C4-2B (cell line): Measurements from ENCODE around the gene CPLX1.

Source experiments
- H3K27ac ChIP-seq: fragments of 450-650 bp; 2 replicates; pipeline ENCODE4 v1.5.1; 2017
- CTCF ChIP-seq: fragments of 450-650 bp; conservative IDR thresholded peaks from 2 replicates; pipeline ENCODE4 v1.5.1; 2017; ENCODE audit warnings: mild to moderate bottlenecking
- ZFX ChIP-seq: fragments of 450-650 bp; IDR thresholded peaks from 2 replicates; pipeline ENCODE4 v1.6.1; 2017

Gene CPLX1

GRCh38 chr4:787561-787981 is 38.4 kb downstream of the CPLX1 start:
- TF ChIP-seq CTCF (no peak), ZFX (no peak)
- H3K27ac ChIP-seq = peak overlapping the region; percentile 95

GRCh38 chr4:786861-787300 is 39.0 kb downstream of the CPLX1 start:
- no peak overlapping the region; the same call in 1 of the 2 replicates for H3K27ac ChIP-seq
- TF ChIP-seq ZFX (no peak), CTCF (no peak)

- no peak overlapping the region for H3K27ac ChIP-seq
- TF ChIP-seq CTCF (no peak), ZFX (no peak)
Measured at GRCh38 chr4:786074-786741, 39.7 kb downstream of the CPLX1 start.

- H3K27ac ChIP-seq = no peak overlapping the region; the same call in 1 of the 2 replicates
- TF ChIP-seq CTCF = no peak
- TF ChIP-seq ZFX = no peak
Measured at GRCh38 chr4:785332-786073, 40.4 kb downstream of the CPLX1 start.

GRCh38 chr4:784401-785331 is 41.3 kb downstream of the CPLX1 start:
- TF ChIP-seq ZFX = no peak
- no peak for TF ChIP-seq CTCF
- H3K27ac ChIP-seq = peak overlapping the region; percentile 99

- H3K27ac ChIP-seq = peak overlapping the region; percentile 99
- TF ChIP-seq ZFX = peak; percentile 82; the same call in 1 of the 2 replicates
- TF ChIP-seq CTCF = no peak
Measured at GRCh38 chr4:781493-782216, 44.3 kb downstream of the CPLX1 start.
